MG63 (cell line): Measurements from ENCODE around the gene ATP5F1B. TPM values are rescaled to one million over a fixed set of nuclear protein-coding genes. Genes with fewer than 3 reads are reported as not detected.

Experiments used
- DNase-seq: peaks from one replicate; pipeline ENCODE4 v3.0.0-alpha.2; 2020
- H3K27me3 ChIP-seq: fragments of 250-450 bp; sonication (Bioruptor Pico); 2 replicates; pipeline ENCODE4 v1.5.1; 2020; ENCODE audit warnings: mild to moderate bottlenecking, moderate library complexity
- H3K36me3 ChIP-seq: fragments of 250-450 bp; sonication (Bioruptor Pico); 2 replicates; pipeline ENCODE4 v1.5.1; 2020; ENCODE audit warnings: mild to moderate bottlenecking, moderate library complexity
- H3K4me3 ChIP-seq: fragments of 250-450 bp; sonication (Bioruptor Pico); 2 replicates; pipeline ENCODE4 v1.5.1; 2020; ENCODE audit warnings: mild to moderate bottlenecking, moderate library complexity
- H3K9me3 ChIP-seq: fragments of 250-450 bp; sonication (Bioruptor Pico); 2 replicates; pipeline ENCODE4 v1.5.1; 2020; ENCODE audit warnings: mild to moderate bottlenecking, moderate library complexity
- total RNA-seq: library from RNA; depleted of rRNA; stranded (reverse); fragments of >200 nt; shearing (Covaris generic); gene quantifications from 2 replicates; pipeline ENCODE4 v1.2.3, GENCODE V29; 2014; ENCODE audit warnings: low replicate concordance; rRNA removed

ATP5F1B gene
- total RNA-seq, 1 experiment from 2014 or later: 202 TPM

- no peaks in the 10 kb centered on the region for H3K9me3 ChIP-seq
- no peak for DNase-seq
- H3K27me3 ChIP-seq: no peaks in the 10 kb centered on the region
- no peak overlapping the region for H3K4me3 ChIP-seq
- peaks cover 69% of the 10 kb centered on the region for H3K36me3 ChIP-seq
These were observed 49.0 kb downstream of the ATP5F1B start for GRCh38 chr12:56596815-56597214.

- peak; percentile 50 for DNase-seq
- Histone ChIP-seq H3K27me3 (no peaks in the 10 kb centered on the region), H3K4me3 (no peak overlapping the region), H3K9me3 (no peaks in the 10 kb centered on the region), H3K36me3 (peaks cover 43% of the 10 kb centered on the region)
These were observed 51.7 kb downstream of the ATP5F1B start for GRCh38 chr12:56593909-56594621.

DNA sequence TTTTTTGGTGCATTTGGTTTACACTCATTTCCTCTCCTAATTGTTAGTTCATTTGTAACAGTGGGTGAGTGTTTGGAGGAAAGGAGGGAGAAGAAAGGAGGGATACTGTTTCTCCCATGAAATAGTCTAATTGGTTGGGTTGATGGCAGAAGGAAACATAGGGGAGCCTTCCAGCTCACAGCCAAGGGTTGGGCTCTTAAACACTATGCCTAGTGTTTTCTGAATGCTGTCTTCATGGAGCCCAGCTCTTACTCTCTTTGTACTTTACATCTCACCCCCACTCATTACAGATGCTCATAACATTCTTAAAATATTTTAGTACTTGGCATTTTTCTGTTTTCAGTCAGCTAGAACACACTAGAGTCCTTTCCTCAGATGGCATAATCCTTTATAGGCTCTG, 53.8 kb downstream of the ATP5F1B start:
- no peak overlapping the region for H3K4me3 ChIP-seq
- DNase-seq: no peak
- peaks cover 40% of the 10 kb centered on the region for H3K36me3 ChIP-seq
- no peaks in the 10 kb centered on the region for H3K9me3 ChIP-seq
- H3K27me3 ChIP-seq: no peaks in the 10 kb centered on the region

DNA sequence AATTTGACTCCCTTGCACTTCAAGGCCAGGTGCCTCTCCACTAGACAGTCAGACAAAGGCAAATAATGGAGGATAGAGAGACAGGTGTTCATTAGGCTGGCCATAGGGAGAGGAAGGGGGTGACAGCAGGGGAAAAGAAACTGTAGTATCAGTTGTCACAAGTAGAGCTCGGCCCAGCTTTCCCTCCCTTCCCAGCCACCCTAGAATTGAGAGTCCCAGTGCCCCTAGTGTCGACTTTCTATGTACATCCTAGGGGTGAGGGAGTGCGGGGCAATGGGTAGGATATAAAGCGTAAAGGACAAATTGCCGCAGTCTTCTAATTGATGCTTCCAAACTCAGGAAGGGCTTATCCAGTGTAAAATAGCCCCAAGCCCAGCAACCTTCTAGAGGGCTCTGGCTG, 54.7 kb downstream of the ATP5F1B start:
- Histone ChIP-seq H3K4me3 (no peak overlapping the region), H3K9me3 (no peaks in the 10 kb centered on the region), H3K27me3 (no peaks in the 10 kb centered on the region), H3K36me3 (peaks cover 37% of the 10 kb centered on the region)
- no peak for DNase-seq

DNA sequence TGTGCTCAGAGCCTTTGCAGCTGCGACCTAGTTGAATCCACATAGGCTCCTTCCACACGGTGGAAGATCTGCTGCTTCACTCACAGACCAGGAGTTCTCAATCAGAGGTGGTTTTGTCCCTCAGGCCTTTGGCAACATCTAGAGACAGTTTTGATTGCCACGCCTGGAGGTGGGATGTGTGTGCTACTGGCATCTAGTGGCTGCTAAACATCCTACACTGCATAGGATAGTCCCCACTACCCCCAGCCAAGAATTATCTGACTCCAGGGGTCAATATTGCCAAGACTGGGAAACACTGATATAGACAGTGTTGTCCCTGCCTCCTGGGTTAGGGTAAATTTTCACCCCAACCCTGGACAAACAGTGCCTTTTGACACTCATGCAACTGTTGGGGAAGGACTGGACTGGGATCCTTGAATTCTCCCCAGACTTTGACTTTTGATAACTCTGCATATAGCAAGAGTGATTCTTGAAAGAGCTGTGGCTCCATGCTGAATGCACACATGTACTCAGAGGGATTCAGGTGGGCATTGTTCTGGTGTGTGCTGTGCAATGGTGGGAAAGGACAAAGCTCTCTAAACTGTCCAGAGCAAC, 55.5 kb downstream of the ATP5F1B start:
- Histone ChIP-seq H3K27me3 (no peaks in the 10 kb centered on the region), H3K9me3 (no peaks in the 10 kb centered on the region), H3K4me3 (no peak overlapping the region), H3K36me3 (peaks cover 41% of the 10 kb centered on the region)
- DNase-seq: no peak

- H3K4me3 ChIP-seq: no peak overlapping the region
- no peaks in the 10 kb centered on the region for H3K27me3 ChIP-seq
- peaks cover 43% of the 10 kb centered on the region for H3K36me3 ChIP-seq
- no peaks in the 10 kb centered on the region for H3K9me3 ChIP-seq
- DNase-seq: no peak
These were observed 56.0 kb downstream of the ATP5F1B start for GRCh38 chr12:56589783-56590182.

Other genes with a start within 250 kb of the ATP5F1B start
- gene TIMELESS, start 196.6 kb downstream of the ATP5F1B start, total RNA-seq: 22.6 and 24.4 TPM in 2 replicates
- not detected in 2 replicates for gene MIP, start 191.3 kb downstream of the ATP5F1B start, total RNA-seq
- 0.35 and 0.69 TPM in 2 replicates for gene SPRYD4, start 177.4 kb downstream of the ATP5F1B start, total RNA-seq
- 1.5 TPM in 1 of 2 replicates, not detected in the other for gene GLS2, start 157.8 kb downstream of the ATP5F1B start, total RNA-seq
- 3.8 and 4.4 TPM in 2 replicates for gene RBMS2, start 124.2 kb downstream of the ATP5F1B start, total RNA-seq
- 2.4 and 7.6 TPM in 2 replicates for gene BAZ2A, start 15.7 kb downstream of the ATP5F1B start, total RNA-seq
- gene PTGES3, start 42.3 kb upstream of the ATP5F1B start, total RNA-seq: 52.8 and 98.9 TPM in 2 replicates
- gene NACA, start 79.3 kb upstream of the ATP5F1B start, total RNA-seq: 1,715 and 2,709 TPM in 2 replicates
- gene PRIM1, start 106.3 kb upstream of the ATP5F1B start, total RNA-seq: 25.1 and 44.7 TPM in 2 replicates
- 0.44 and 3.0 TPM in 2 replicates for gene HSD17B6, start 117.3 kb upstream of the ATP5F1B start, total RNA-seq